ENCODE results near the gene CFAP61. TPM values are rescaled to one million over a fixed set of nuclear protein-coding genes. Genes with fewer than 3 reads are reported as not detected.

CFAP61 gene
- total RNA-seq, 1 experiment from 2014 or later, result 0.19 TPM

DNA sequence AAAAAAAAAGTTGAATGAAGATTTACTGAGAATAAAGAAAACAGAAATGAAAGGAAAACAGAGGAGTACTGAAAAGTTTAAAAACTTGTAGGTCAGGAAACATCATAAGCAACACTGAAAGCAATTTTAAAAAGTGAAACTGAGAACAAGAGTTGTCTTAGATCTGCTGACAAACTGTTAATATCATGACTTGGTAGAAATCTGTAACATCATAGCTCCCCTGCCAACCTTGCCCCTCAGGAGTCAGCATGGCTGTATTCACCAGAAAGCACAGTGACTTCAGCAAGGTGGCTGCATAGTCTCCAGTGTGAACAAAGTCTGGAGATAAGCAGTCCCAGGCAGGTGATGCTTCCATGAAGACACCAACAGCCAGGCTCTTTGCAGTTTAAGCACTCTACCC lies 29.8 kb upstream of the CFAP61 start:
- Histone ChIP-seq H3K9ac (ENCODE audit: low read length) (no peak overlapping the region), H3K4me3 (ENCODE audit: low read length) (no peak overlapping the region), H2AFZ (ENCODE audit: low read length) (no peak overlapping the region), H3K4me1 (ENCODE audit: low read length) (peaks cover 27% of the 10 kb centered on the region), H3K79me2 (ENCODE audit: low read length) (peaks cover 97% of the 10 kb centered on the region), H3K9me2 (replicated peaks; ENCODE audit: insufficient read depth, low read length) (no peaks in the 10 kb centered on the region), H3K9me3 (ENCODE audit: low read length) (no peaks in the 10 kb centered on the region), H3K27me3 (ENCODE audit: low read length) (no peaks in the 10 kb centered on the region), H3K36me3 (ENCODE audit: insufficient read depth, low read length) (peaks cover 26% of the 10 kb centered on the region), H3K4me2 (ENCODE audit: low read depth, low read length, poor library complexity, severe bottlenecking) (no peak overlapping the region), H4K20me1 (ENCODE audit: insufficient read depth, low read depth, low read length) (peaks cover 44% of the 10 kb centered on the region), H3K27ac (ENCODE audit: low read length) (no peak overlapping the region)
- no peak for DNase-seq

DNA sequence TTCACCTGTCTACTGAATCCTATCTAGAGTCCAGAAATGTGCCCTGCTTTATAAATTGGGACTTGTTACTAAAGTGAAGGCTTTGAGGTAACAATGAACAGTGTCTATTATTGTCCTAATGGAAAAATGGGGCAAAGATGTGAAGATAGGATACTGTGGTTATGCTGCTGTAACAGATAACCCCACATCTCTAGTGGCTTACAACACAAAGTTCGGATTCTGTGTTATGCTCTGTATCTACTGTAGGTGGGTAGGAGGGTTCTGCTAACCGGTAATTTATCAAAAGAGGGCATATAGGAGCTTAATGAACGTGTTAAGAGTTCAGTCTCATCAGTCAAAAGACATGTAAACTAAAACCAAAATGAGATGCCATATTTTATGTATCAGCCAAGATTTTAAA lies 28.9 kb upstream of the CFAP61 start:
- Histone ChIP-seq H3K9ac (ENCODE audit: low read length) (no peak overlapping the region), H3K4me3 (ENCODE audit: low read length) (no peak overlapping the region), H4K20me1 (ENCODE audit: insufficient read depth, low read depth, low read length) (peaks cover 36% of the 10 kb centered on the region), H2AFZ (ENCODE audit: low read length) (no peak overlapping the region), H3K9me2 (replicated peaks; ENCODE audit: insufficient read depth, low read length) (no peaks in the 10 kb centered on the region), H3K27ac (ENCODE audit: low read length) (no peak overlapping the region), H3K27me3 (ENCODE audit: low read length) (no peaks in the 10 kb centered on the region), H3K4me2 (ENCODE audit: low read depth, low read length, poor library complexity, severe bottlenecking) (no peak overlapping the region), H3K4me1 (ENCODE audit: low read length) (peaks cover 23% of the 10 kb centered on the region), H3K79me2 (ENCODE audit: low read length) (peaks cover 95% of the 10 kb centered on the region), H3K9me3 (ENCODE audit: low read length) (no peaks in the 10 kb centered on the region), H3K36me3 (ENCODE audit: insufficient read depth, low read length) (peaks cover 30% of the 10 kb centered on the region)
- DNase-seq, result no peak

DNA sequence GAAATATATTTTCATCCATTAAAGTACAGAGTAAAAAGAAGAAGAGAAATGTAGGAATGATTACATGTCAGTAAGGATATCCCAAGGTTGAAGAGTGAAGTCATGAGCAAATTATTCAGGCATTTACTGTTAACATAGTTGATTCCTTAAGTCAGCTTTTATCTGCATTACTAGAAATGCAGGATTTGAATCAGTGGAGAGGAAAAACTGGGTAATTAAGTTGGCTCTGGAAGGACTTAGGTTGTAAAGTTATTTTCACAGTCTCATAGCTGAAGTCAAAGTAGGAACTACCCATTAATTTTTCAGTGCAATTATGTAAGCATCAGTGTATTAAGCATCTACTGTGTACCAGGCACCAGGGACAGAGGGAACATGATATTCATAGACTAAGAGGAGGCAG lies 27.4 kb upstream of the CFAP61 start:
- Histone ChIP-seq H3K36me3 (ENCODE audit: insufficient read depth, low read length) (peaks cover 25% of the 10 kb centered on the region; the same call in 1 of the 2 replicates), H3K79me2 (ENCODE audit: low read length) (peaks cover 88% of the 10 kb centered on the region), H3K9ac (ENCODE audit: low read length) (no peak overlapping the region)

DNA sequence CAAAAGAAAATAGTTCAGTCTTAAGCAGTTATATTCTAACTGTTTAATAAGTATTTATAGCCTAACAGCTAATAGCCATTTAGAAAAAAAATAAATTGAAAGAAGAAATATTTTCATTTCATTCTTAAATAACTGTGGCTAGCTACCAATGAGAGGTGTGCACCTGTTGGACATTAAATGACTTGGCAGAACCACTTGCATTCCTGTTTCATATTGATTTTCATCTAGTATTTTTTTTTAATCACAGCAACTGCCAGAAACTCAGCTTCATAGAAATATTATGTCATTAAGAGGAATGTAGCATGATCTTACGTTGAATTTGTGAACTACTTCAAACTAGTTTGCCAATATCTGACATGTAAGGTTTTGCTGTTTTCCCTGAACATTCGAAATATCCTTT lies 25.0 kb upstream of the CFAP61 start:
- peaks cover 21% of the 10 kb centered on the region; the same call in 1 of the 2 replicates for H4K20me1 ChIP-seq (ENCODE audit: insufficient read depth, low read depth, low read length)
- no peaks in the 10 kb centered on the region for H3K9me2 ChIP-seq (replicated peaks; ENCODE audit: insufficient read depth, low read length)
- no peaks in the 10 kb centered on the region for H3K9me3 ChIP-seq (ENCODE audit: low read length)
- H3K36me3 ChIP-seq (ENCODE audit: insufficient read depth, low read length), result peaks cover 44% of the 10 kb centered on the region; the same call in 1 of the 2 replicates
- H3K4me3 ChIP-seq (ENCODE audit: low read length), result no peak overlapping the region
- H3K27ac ChIP-seq (ENCODE audit: low read length), result no peak overlapping the region
- H3K4me2 ChIP-seq (ENCODE audit: low read depth, low read length, poor library complexity, severe bottlenecking), result no peak overlapping the region
- H3K79me2 ChIP-seq (ENCODE audit: low read length), result peaks cover 76% of the 10 kb centered on the region
- no peak overlapping the region for H2AFZ ChIP-seq (ENCODE audit: low read length)
- no peaks in the 10 kb centered on the region for H3K4me1 ChIP-seq (ENCODE audit: low read length)
- no peak overlapping the region for H3K9ac ChIP-seq (ENCODE audit: low read length)
- DNase-seq, result no peak
- H3K27me3 ChIP-seq (ENCODE audit: low read length), result no peaks in the 10 kb centered on the region

More for the DNA sequence above, 27.4 kb upstream of the CFAP61 start:
- no peak overlapping the region for H3K4me2 ChIP-seq (ENCODE audit: low read depth, low read length, poor library complexity, severe bottlenecking)
- H3K4me1 ChIP-seq (ENCODE audit: low read length), result peaks cover 7% of the 10 kb centered on the region
- H3K27ac ChIP-seq (ENCODE audit: low read length), result no peak overlapping the region
- no peaks in the 10 kb centered on the region for H3K9me3 ChIP-seq (ENCODE audit: low read length)
- H3K27me3 ChIP-seq (ENCODE audit: low read length), result no peaks in the 10 kb centered on the region
- H3K9me2 ChIP-seq (replicated peaks; ENCODE audit: insufficient read depth, low read length), result no peaks in the 10 kb centered on the region
- no peak overlapping the region for H2AFZ ChIP-seq (ENCODE audit: low read length)
- H3K4me3 ChIP-seq (ENCODE audit: low read length), result no peak overlapping the region
- DNase-seq, result no peak
- peaks cover 27% of the 10 kb centered on the region for H4K20me1 ChIP-seq (ENCODE audit: insufficient read depth, low read depth, low read length)

DNA sequence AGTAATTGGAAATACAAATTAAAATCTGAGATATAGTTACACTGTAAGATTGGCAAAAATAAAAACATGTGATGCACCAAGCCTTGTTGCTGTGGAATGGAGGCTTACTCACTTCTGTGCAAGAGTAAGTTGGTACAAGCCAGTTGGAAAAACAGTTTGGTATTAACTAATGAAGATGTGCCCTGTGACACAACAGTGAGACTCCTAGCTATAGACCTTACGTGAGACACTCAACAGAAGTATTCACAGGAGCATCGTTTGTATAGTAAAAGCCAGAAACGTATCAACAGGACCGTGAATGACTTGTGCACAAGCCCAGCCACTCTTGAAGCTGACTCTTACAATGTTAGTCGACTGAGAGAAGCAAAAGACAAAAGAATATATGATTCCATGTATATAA lies 20.5 kb upstream of the CFAP61 start:
- no peak overlapping the region for H3K27ac ChIP-seq (ENCODE audit: low read length)
- DNase-seq, result no peak
- no peaks in the 10 kb centered on the region for H3K9me2 ChIP-seq (replicated peaks; ENCODE audit: insufficient read depth, low read length)
- no peak overlapping the region for H2AFZ ChIP-seq (ENCODE audit: low read length)
- H3K4me2 ChIP-seq (ENCODE audit: low read depth, low read length, poor library complexity, severe bottlenecking), result no peak overlapping the region
- peaks cover 36% of the 10 kb centered on the region for H3K79me2 ChIP-seq (ENCODE audit: low read length)
- H3K27me3 ChIP-seq (ENCODE audit: low read length), result no peaks in the 10 kb centered on the region
- H3K9me3 ChIP-seq (ENCODE audit: low read length), result no peaks in the 10 kb centered on the region
- H3K4me1 ChIP-seq (ENCODE audit: low read length), result no peaks in the 10 kb centered on the region
- no peak overlapping the region for H3K9ac ChIP-seq (ENCODE audit: low read length)
- no peaks in the 10 kb centered on the region for H4K20me1 ChIP-seq (ENCODE audit: insufficient read depth, low read depth, low read length)
- peaks cover 71% of the 10 kb centered on the region for H3K36me3 ChIP-seq (ENCODE audit: insufficient read depth, low read length)
- H3K4me3 ChIP-seq (ENCODE audit: low read length), result no peak overlapping the region

DNA sequence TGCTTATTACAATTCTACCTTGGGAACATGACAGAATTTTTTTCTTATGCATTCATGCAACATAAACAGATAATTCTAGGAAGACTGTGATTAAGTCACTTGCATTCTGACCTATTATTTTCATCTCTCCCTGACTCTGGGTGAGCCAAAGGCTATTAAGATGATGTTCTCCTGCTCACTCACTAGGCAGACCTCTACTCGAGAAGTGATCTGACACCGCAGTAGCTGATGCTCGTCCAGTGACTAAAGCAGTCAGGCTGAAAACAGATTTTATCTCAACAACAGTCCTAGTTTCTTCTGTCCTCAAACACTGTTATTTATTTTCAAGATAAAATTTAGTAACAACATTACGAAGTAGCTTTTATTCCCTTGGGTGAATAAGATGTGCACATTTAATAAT lies 17.8 kb upstream of the CFAP61 start:
- no peak overlapping the region for H3K27ac ChIP-seq (ENCODE audit: low read length)
- peaks cover 68% of the 10 kb centered on the region for H3K36me3 ChIP-seq (ENCODE audit: insufficient read depth, low read length)
- no peak overlapping the region for H3K4me2 ChIP-seq (ENCODE audit: low read depth, low read length, poor library complexity, severe bottlenecking)
- no peaks in the 10 kb centered on the region for H3K27me3 ChIP-seq (ENCODE audit: low read length)
- no peak overlapping the region for H3K9ac ChIP-seq (ENCODE audit: low read length)
- peaks cover 16% of the 10 kb centered on the region; the same call in 1 of the 2 replicates for H3K79me2 ChIP-seq (ENCODE audit: low read length)
- no peaks in the 10 kb centered on the region for H3K9me2 ChIP-seq (replicated peaks; ENCODE audit: insufficient read depth, low read length)
- no peaks in the 10 kb centered on the region for H3K9me3 ChIP-seq (ENCODE audit: low read length)
- no peak overlapping the region for H2AFZ ChIP-seq (ENCODE audit: low read length)
- no peaks in the 10 kb centered on the region for H4K20me1 ChIP-seq (ENCODE audit: insufficient read depth, low read depth, low read length)
- no peaks in the 10 kb centered on the region for H3K4me1 ChIP-seq (ENCODE audit: low read length)
- DNase-seq, result no peak
- H3K4me3 ChIP-seq (ENCODE audit: low read length), result no peak overlapping the region

DNA sequence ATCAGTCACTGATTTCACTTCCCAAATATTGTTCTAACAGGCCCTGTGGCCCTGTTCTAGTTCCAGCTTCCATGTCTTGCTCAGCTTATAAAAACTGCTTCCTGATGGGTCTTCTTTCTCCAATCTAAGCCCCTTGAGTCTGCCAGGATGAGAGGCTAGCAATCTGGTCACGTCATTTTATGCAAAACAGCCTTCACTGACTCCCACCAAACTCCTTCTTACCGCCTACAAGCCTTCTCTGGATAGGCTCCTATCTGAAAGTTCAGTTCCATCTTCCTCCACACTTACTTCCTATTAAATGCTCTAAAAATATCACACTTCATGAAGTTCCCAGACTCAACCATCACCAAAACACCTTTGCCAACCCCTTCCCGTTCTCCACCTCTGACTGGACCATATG lies 15.6 kb upstream of the CFAP61 start:
- Histone ChIP-seq H3K79me2 (ENCODE audit: low read length) (peaks cover 6% of the 10 kb centered on the region; the same call in 1 of the 2 replicates), H3K27me3 (ENCODE audit: low read length) (no peaks in the 10 kb centered on the region), H3K4me2 (ENCODE audit: low read depth, low read length, poor library complexity, severe bottlenecking) (no peak overlapping the region), H3K27ac (ENCODE audit: low read length) (no peak overlapping the region), H3K4me3 (ENCODE audit: low read length) (no peak overlapping the region), H4K20me1 (ENCODE audit: insufficient read depth, low read depth, low read length) (no peaks in the 10 kb centered on the region), H2AFZ (ENCODE audit: low read length) (no peak overlapping the region), H3K9me2 (replicated peaks; ENCODE audit: insufficient read depth, low read length) (no peaks in the 10 kb centered on the region), H3K36me3 (ENCODE audit: insufficient read depth, low read length) (peaks cover 69% of the 10 kb centered on the region), H3K4me1 (ENCODE audit: low read length) (no peaks in the 10 kb centered on the region), H3K9ac (ENCODE audit: low read length) (no peak overlapping the region), H3K9me3 (ENCODE audit: low read length) (no peaks in the 10 kb centered on the region)
- no peak for DNase-seq

DNA sequence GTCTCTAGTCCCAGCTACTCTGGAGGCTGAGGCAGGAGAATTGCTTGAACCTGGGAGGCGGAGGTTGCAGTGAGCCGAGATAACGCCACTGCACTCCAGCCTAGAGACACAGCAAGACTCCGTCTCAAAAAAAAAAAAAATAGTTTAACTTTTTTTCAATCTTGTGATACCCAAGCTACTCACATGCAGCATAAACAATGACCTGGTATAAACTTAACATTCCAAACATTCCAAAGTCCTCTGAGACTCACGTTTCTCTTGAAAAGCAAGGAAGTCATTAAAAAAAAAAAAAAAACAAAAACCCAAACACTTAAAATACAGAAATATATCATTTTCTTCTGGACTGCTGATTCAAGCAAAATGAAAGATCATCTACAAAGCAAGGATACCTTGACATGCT lies 14.4 kb upstream of the CFAP61 start:
- Histone ChIP-seq H3K27me3 (ENCODE audit: low read length) (no peaks in the 10 kb centered on the region), H3K9ac (ENCODE audit: low read length) (no peak overlapping the region), H4K20me1 (ENCODE audit: insufficient read depth, low read depth, low read length) (no peaks in the 10 kb centered on the region), H3K9me2 (replicated peaks; ENCODE audit: insufficient read depth, low read length) (no peaks in the 10 kb centered on the region), H2AFZ (ENCODE audit: low read length) (no peak overlapping the region), H3K79me2 (ENCODE audit: low read length) (0 out of 2 replicates have a peak, but pooled peaks cover 3% of the 10 kb centered on the region), H3K9me3 (ENCODE audit: low read length) (no peaks in the 10 kb centered on the region), H3K36me3 (ENCODE audit: insufficient read depth, low read length) (peaks cover 70% of the 10 kb centered on the region), H3K4me3 (ENCODE audit: low read length) (no peak overlapping the region), H3K4me2 (ENCODE audit: low read depth, low read length, poor library complexity, severe bottlenecking) (no peak overlapping the region), H3K27ac (ENCODE audit: low read length) (no peak overlapping the region), H3K4me1 (ENCODE audit: low read length) (no peaks in the 10 kb centered on the region)
- no peak for DNase-seq

DNA sequence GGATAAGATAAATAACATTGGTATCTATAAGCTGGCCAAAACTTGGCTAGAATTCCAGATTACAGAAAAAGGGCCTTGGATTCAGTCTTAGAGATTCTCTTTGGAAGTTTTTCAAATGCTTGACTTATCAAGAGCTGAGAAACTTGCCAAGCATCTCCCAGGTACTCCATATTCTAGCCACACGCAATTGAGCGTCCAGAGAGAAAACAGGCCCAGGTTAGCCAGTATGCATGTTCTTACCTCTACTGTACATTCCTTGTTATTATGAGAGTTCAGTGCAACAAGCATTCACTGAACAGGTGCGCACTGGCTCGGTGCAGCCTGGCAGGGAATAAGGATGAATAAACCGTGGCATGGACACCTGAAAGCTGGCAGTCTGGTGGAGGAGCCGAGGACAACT lies 13.7 kb upstream of the CFAP61 start:
- no peak overlapping the region for H2AFZ ChIP-seq (ENCODE audit: low read length)
- H3K9me2 ChIP-seq (replicated peaks; ENCODE audit: insufficient read depth, low read length), result no peaks in the 10 kb centered on the region
- no peak overlapping the region for H3K9ac ChIP-seq (ENCODE audit: low read length)
- H3K79me2 ChIP-seq (ENCODE audit: low read length), result no peaks in the 10 kb centered on the region
- no peak overlapping the region for H3K4me3 ChIP-seq (ENCODE audit: low read length)
- H3K27ac ChIP-seq (ENCODE audit: low read length), result no peak overlapping the region
- H3K4me1 ChIP-seq (ENCODE audit: low read length), result no peaks in the 10 kb centered on the region
- H3K27me3 ChIP-seq (ENCODE audit: low read length), result no peaks in the 10 kb centered on the region
- no peak for DNase-seq
- no peaks in the 10 kb centered on the region for H4K20me1 ChIP-seq (ENCODE audit: insufficient read depth, low read depth, low read length)
- no peak overlapping the region for H3K4me2 ChIP-seq (ENCODE audit: low read depth, low read length, poor library complexity, severe bottlenecking)
- no peaks in the 10 kb centered on the region for H3K9me3 ChIP-seq (ENCODE audit: low read length)
- H3K36me3 ChIP-seq (ENCODE audit: insufficient read depth, low read length), result peaks cover 71% of the 10 kb centered on the region

Data from Karpas-422 (cell line).